Ascending aorta (tissue), 2 donors: ENCODE data around the gene SLC35B2. TPM values are rescaled to one million over a fixed set of nuclear protein-coding genes. Genes with fewer than 3 reads are reported as not detected.

ENCODE experiments used
- DNase-seq, 2 donors: peaks; one replicate each; pipeline ENCODE4 v3.0.0-alpha.2; 2019; ENCODE audit warnings: low spot score in 2 of 2
- H3K27ac ChIP-seq, 2 donors: fragments of 200-600 bp; sonication (generic); one replicate each; pipeline ENCODE4 v1.5.1; 2016 to 2017; ENCODE audit warnings: mild to moderate bottlenecking in 1 of 2
- H3K27me3 ChIP-seq: fragments of 200-600 bp; sonication (generic); one replicate; pipeline ENCODE4 v1.5.1; 2017
- H3K36me3 ChIP-seq, 2 donors: fragments of 200-600 bp; sonication (generic); one replicate each; pipeline ENCODE4 v1.5.1; 2016
- H3K4me1 ChIP-seq, 2 donors: fragments of 200-600 bp; sonication (generic); one replicate each; pipeline ENCODE4 v1.5.1; 2016 to 2017; ENCODE audit warnings: mild to moderate bottlenecking in 1 of 2
- H3K4me3 ChIP-seq, 2 donors: fragments of 200-600 bp; sonication (generic); one replicate each; pipeline ENCODE4 v1.5.1; 2016 to 2017; ENCODE audit warnings: mild to moderate bottlenecking in 1 of 2
- H3K9me3 ChIP-seq, 2 donors: fragments of 200-600 bp; sonication (generic); one replicate each; pipeline ENCODE4 v1.5.1; 2016
- intact Hi-C: fragments of 100-400 bp; cut with DNase I; formaldehyde crosslinking; loops from one replicate; pipeline ENCODE4 v1.15.1; 2023
- total RNA-seq: library from RNA; depleted of rRNA; stranded (reverse); fragments of >200 nt; gene quantifications from one replicate; pipeline ENCODE4 v1.1.0, GENCODE V29; 2016
- TF ChIP-seq, protein P1 (sequence below), 3 experiments: fragments of 200-600 bp in 2 of 3; fragments of 450-650 bp in 1 of 3; sonication (generic) in 2 of 3; IDR thresholded peaks; one replicate each; pipeline ENCODE4 v1.5.1; 2016 to 2019; ENCODE audit warnings: antibody characterized with exemption in 3 of 3, mild to moderate bottlenecking in 1 of 3, moderate library complexity in 1 of 3

Gene SLC35B2
- total RNA-seq, 1 donor from 2014 or later: 9.9 TPM

DNA sequence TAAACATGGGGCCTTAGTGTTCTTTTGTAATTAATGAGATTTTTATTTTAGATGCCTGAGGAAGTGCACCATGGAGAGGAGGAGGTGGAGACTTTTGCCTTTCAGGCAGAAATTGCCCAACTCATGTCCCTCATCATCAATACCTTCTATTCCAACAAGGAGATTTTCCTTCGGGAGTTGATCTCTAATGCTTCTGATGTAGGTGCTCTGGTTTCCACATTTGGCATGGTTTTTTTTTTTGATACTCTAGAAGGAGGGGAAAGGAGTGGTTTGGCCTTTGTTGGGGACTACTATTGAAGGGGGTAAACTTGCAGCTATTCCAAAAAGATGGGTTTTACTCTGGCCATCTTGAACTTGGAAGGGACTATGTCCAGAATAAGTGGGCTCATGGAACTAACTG is 8.7 kb downstream of the SLC35B2 start:
- Histone ChIP-seq H3K36me3 (peaks cover 49 to 50% of the 10 kb centered on the region in 2 donors), H3K4me3 (peak overlapping the region; percentile 92 to 99), H3K27ac (peak overlapping the region; percentile 99 to 100)

DNA sequence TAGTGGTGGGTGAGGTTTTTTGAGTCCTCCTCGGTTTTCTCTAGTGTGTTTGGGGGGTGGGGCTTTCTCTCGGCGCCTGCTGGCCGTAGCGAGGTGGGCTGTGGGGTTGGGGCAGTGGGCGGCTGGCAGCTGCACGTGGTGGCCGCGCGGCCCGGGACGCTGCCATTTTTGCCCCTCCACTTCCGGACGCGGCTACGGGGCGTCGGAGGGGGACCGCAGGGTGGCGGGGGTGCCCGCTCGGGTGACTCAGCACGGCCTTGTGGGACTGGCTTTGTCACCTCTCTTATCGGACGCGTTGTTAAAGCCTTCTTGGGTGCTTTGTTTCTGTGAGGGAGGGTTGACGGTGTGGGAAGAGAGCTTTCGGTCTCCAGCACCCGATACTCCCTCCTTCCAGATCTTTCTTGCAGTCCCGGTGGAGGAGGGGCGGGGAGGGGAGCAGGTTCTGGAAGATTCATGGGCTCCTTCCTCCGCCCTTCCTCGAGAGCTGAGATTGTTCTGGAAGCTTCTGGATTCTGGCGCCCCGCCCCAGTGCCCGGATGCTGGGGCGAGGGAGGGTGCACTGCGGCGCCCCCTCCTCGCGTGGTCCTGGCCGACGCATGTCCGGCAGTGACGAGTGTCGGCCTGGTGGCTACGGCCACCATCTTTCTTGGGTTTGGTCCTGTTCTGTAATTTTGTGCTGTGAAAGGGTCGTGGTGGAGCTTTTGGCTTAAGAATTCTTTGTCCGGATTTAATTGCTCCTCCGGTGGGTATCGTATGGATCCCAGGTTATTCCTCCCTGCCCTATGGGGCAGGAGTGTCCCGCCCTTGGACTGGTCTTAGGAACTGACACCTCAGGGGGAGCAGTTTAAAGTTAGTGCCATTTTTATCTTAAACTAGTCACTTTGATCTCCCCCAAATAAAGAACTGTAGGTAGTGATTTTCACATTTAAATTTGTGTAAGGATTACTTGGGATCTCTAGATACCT is 9.7 kb downstream of the SLC35B2 start:
- intact Hi-C loops: loop anchor here (2.0 to 5.0 kb wide), 3 partner anchors 121 to 1075 kb away; partner anchors contain the start of genes MRPL14, SRF, TMEM63B and VEGFA
- TF ChIP-seq, protein P1, sequence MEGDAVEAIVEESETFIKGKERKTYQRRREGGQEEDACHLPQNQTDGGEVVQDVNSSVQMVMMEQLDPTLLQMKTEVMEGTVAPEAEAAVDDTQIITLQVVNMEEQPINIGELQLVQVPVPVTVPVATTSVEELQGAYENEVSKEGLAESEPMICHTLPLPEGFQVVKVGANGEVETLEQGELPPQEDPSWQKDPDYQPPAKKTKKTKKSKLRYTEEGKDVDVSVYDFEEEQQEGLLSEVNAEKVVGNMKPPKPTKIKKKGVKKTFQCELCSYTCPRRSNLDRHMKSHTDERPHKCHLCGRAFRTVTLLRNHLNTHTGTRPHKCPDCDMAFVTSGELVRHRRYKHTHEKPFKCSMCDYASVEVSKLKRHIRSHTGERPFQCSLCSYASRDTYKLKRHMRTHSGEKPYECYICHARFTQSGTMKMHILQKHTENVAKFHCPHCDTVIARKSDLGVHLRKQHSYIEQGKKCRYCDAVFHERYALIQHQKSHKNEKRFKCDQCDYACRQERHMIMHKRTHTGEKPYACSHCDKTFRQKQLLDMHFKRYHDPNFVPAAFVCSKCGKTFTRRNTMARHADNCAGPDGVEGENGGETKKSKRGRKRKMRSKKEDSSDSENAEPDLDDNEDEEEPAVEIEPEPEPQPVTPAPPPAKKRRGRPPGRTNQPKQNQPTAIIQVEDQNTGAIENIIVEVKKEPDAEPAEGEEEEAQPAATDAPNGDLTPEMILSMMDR (IDR thresholded peaks at IDR 0.05): no peak
- H3K4me1 ChIP-seq: peaks cover 0 to 30% of the 10 kb centered on the region in 2 donors
- H3K4me3 ChIP-seq: peak overlapping the region; percentile 92 to 99
- no peaks in the 10 kb centered on the region for H3K9me3 ChIP-seq
- H3K27ac ChIP-seq: peak overlapping the region; percentile 99 to 100
- no peaks in the 10 kb centered on the region for H3K27me3 ChIP-seq
- DNase-seq: peak; percentile 42 to 88
- H3K36me3 ChIP-seq: peaks cover 39 to 40% of the 10 kb centered on the region in 2 donors

More for the DNA sequence above, 8.7 kb downstream of the SLC35B2 start:
- H3K27me3 ChIP-seq: no peaks in the 10 kb centered on the region
- no peaks in the 10 kb centered on the region for H3K9me3 ChIP-seq
- intact Hi-C loops: loop anchor here (5.0 kb wide), 2 partner anchors 476 to 1076 kb away; partner anchors contain the start of genes SRF and VEGFA
- no peak for DNase-seq
- TF ChIP-seq, protein P1 (IDR thresholded peaks at IDR 0.05): no peak
- peaks cover 0 to 30% of the 10 kb centered on the region in 2 donors for H3K4me1 ChIP-seq

DNA sequence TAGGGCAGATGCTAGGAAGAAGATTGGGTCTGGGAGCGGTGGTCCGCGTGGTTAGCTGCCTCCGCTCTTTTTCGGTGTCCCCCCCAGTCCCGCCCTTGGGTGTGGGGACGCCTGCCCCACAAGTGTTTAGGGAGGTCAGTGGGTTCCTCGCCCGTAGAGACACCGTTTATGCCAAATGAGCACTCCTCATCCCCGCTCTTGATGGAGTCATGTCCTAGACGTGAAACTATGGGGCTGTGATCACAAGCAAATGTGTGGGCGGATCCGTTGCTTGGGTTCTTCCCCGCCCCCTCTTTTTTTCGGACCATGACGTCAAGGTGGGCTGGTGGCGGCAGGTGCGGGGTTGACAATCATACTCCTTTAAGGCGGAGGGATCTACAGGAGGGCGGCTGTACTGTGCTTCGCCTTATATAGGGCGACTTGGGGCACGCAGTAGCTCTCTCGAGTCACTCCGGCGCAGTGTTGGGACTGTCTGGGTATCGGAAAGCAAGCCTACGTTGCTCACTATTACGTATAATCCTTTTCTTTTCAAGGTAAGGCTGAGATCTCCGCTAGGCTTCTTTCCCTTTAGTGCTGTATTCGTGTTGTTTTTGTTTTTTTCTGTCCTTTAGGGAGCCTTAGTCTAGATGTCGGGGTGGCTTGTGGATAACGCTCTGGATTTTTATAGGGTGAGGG is 10.5 kb downstream of the SLC35B2 start, which contains the start of gene HSP90AB1:
Gene HSP90AB1, plus strand, starts transcription at position 439 of the 675 bp plus-strand sequence. CDS start 1,529 bp downstream, outside the sequence.
- peak; percentile 96 to 99 for DNase-seq
- Histone ChIP-seq H3K27ac (peak within 1 kb of the TSS; percentile 99 to 100), H3K4me3 (peak within 1 kb of the TSS; percentile 92 to 99), H3K4me1 (peaks cover 0 to 30% of the 10 kb centered on the region in 2 donors), H3K27me3 (no peaks in the 10 kb centered on the region), H3K36me3 (peaks cover 31 to 32% of the 10 kb centered on the region in 2 donors), H3K9me3 (no peaks in the 10 kb centered on the region)
- TF ChIP-seq, protein P1 (IDR thresholded peaks at IDR 0.05): peak in 1 of 3 experiments; percentile 9
- intact Hi-C loops: loop anchor here (1.0 to 5.0 kb wide), 5 partner anchors 8 to 1074 kb away; partner anchors contain the start of genes MRPL14, SRF, TMEM63B and VEGFA

DNA sequence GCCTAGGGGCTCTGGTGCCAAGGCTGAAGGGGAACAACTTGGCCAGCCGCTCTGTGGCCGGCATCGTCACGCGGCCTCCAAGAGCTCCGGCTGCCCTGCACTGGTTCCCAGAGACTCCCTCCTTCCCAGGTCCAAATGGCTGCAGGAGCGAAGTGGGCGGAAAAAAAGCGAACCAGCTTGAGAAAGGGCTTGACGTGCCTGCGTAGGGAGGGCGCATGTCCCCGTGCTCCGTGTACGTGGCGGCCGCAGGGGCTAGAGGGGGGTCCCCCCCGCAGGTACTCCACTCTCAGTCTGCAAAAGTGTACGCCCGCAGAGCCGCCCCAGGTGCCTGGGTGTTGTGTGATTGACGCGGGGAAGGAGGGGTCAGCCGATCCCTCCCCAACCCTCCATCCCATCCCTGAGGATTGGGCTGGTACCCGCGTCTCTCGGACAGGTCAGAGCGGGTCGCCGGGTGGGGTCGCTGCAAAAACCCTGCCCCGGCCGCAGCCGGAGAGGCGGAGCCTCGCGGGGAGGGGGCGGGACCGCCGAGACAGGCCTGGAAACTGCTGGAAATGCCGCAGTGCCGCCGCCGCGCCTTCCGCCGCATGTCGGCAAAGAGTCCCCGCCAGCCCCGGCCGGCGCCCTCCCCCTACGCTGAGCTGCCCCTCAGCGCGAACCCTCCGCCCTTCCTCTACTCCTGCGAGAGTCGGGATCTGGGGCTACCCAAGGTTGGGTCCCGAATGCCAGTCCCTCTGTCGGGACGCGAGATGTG is 11.2 kb downstream of the SLC35B2 start:
- Histone ChIP-seq H3K36me3 (peaks cover 24 to 25% of the 10 kb centered on the region in 2 donors), H3K27me3 (no peaks in the 10 kb centered on the region), H3K4me3 (peak overlapping the region; percentile 92 to 99), H3K27ac (peak overlapping the region; percentile 99 to 100), H3K9me3 (no peaks in the 10 kb centered on the region), H3K4me1 (peaks cover 0 to 23% of the 10 kb centered on the region in 2 donors)
- DNase-seq: peak; percentile 70 to 94
- intact Hi-C loops: loop anchor here (1.0 to 5.0 kb wide), 5 partner anchors 8 to 1074 kb away; partner anchors contain the start of genes MRPL14, SRF, TMEM63B and VEGFA
- TF ChIP-seq, protein P1 (IDR thresholded peaks at IDR 0.05): peak in 1 of 3 experiments; percentile 41
